Chondrocyte (in vitro differentiated cells): ENCODE results near the gene C11orf54. TPM values are rescaled to one million over a fixed set of nuclear protein-coding genes. Genes with fewer than 3 reads are reported as not detected.

Experiments
- DNase-seq: peaks from one replicate; pipeline ENCODE4 v3.0.0; 2021; ENCODE audit warnings: mixed read lengths, low spot score
- H3K27ac Mint-ChIP-seq: one replicate; pipeline ENCODE4 v1.8.0; 2021; ENCODE audit warnings: mild to moderate bottlenecking, moderate library complexity, mixed read lengths; ENCODE audit not compliant: unreplicated experiment
- H3K27me3 Mint-ChIP-seq: 2 replicates; pipeline ENCODE4 v1.8.0; 2021; ENCODE audit warnings: low read depth, mixed read lengths
- H3K36me3 Mint-ChIP-seq: 2 replicates; pipeline ENCODE4 v1.8.0; 2021; ENCODE audit warnings: low read depth, mixed read lengths
- H3K4me1 Mint-ChIP-seq: 2 replicates; pipeline ENCODE4 v1.8.0; 2021; ENCODE audit warnings: low read depth, mild to moderate bottlenecking, mixed read lengths
- H3K4me3 Mint-ChIP-seq: one replicate; pipeline ENCODE4 v1.8.0; 2021; ENCODE audit warnings: mild to moderate bottlenecking, moderate library complexity, mixed read lengths; ENCODE audit not compliant: unreplicated experiment
- H3K9me3 Mint-ChIP-seq: 2 replicates; pipeline ENCODE4 v1.8.0; 2021; ENCODE audit warnings: low read depth, mixed read lengths
- total RNA-seq: library from RNA; stranded (reverse); gene quantifications from 3 replicates; pipeline ENCODE4 v1.2.1, GENCODE V29; 2021
- TF ChIP-seq, protein P1 (sequence below): fragments of 200-600 bp; sonication (generic); IDR thresholded peaks from 2 replicates; pipeline ENCODE4 v1.5.0; 2021; ENCODE audit warnings: antibody characterized with exemption, mild to moderate bottlenecking, moderate library complexity

The C11orf54 gene
- total RNA-seq, 1 donor from 2014 or later = 13.3 TPM

DNA sequence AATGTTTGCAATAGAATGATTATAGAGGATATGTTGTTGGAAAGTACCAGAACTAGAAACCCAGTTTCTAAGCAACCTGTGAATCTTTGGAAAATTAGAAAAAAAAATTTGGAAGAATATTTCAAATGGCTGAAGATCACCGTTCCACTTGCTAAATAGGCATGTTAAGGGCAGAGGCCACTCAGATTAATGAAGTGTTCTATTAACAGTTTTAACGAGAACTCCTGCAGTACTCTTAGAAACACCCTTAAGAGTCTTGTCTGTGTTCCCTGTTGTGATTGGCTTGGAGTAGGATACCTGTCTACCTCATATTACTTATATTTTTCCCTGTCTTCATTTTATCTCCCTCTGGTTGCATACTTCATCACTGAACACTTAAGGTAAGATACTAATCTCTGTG is 4.6 kb downstream of the C11orf54 start:
- no peak for DNase-seq
- TF ChIP-seq, protein P1, sequence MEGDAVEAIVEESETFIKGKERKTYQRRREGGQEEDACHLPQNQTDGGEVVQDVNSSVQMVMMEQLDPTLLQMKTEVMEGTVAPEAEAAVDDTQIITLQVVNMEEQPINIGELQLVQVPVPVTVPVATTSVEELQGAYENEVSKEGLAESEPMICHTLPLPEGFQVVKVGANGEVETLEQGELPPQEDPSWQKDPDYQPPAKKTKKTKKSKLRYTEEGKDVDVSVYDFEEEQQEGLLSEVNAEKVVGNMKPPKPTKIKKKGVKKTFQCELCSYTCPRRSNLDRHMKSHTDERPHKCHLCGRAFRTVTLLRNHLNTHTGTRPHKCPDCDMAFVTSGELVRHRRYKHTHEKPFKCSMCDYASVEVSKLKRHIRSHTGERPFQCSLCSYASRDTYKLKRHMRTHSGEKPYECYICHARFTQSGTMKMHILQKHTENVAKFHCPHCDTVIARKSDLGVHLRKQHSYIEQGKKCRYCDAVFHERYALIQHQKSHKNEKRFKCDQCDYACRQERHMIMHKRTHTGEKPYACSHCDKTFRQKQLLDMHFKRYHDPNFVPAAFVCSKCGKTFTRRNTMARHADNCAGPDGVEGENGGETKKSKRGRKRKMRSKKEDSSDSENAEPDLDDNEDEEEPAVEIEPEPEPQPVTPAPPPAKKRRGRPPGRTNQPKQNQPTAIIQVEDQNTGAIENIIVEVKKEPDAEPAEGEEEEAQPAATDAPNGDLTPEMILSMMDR = no peak
- Mint-ChIP-seq H3K36me3 (peaks cover 2% of the 10 kb centered on the region), H3K27ac (no peak overlapping the region), H3K4me3 (no peak overlapping the region), H3K9me3 (no peaks in the 10 kb centered on the region), H3K4me1 (peaks cover 15% of the 10 kb centered on the region), H3K27me3 (no peaks in the 10 kb centered on the region)

DNA sequence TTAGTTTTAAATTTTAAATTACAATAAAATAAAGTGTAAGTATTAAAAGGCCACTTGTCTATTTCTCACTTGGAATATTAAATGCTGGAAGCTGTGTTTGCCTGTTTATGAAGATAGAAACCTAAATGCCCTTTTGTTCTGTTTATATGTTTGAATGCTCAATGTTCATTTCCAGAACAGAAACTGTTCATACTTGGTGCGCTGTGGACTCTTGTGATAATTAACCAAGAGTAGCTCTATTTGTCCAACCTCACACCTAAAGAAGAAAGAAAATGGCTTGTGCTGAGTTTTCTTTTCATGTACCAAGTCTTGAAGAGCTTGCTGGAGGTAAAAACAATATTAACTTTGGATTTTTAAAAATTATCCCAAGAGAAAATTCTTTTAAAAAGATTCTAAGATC is 5.7 kb downstream of the C11orf54 start:
- Mint-ChIP-seq H3K27ac (no peak overlapping the region), H3K36me3 (no peaks in the 10 kb centered on the region), H3K4me1 (peaks cover 13% of the 10 kb centered on the region), H3K27me3 (no peaks in the 10 kb centered on the region), H3K4me3 (no peak overlapping the region), H3K9me3 (no peaks in the 10 kb centered on the region)
- TF ChIP-seq, protein P1 = no peak
- no peak for DNase-seq

DNA sequence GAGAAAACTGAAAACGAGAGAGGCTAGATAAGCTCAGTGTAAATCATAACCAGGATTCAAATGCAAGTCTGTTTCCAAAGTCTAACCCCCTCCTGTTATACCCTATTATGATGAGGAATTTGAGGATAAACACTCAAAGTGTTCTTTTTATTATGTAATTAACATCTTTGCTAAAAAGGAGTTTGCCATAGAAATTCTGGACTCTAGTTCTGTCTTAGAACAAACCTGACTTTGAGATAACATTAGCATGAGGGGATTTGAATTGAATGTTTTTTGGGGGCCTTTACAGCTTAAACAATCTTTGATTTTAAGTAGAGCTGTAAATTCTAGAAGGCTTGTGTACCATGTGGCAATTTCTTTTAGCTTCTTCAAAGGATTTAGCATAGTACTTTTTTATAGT is 9.5 kb downstream of the C11orf54 start:
- H3K27me3 Mint-ChIP-seq = no peaks in the 10 kb centered on the region
- H3K36me3 Mint-ChIP-seq = no peaks in the 10 kb centered on the region
- TF ChIP-seq, protein P1 = no peak
- no peaks in the 10 kb centered on the region for H3K9me3 Mint-ChIP-seq
- no peak overlapping the region for H3K27ac Mint-ChIP-seq
- DNase-seq = no peak
- H3K4me1 Mint-ChIP-seq = no peaks in the 10 kb centered on the region
- H3K4me3 Mint-ChIP-seq = no peak overlapping the region

DNA sequence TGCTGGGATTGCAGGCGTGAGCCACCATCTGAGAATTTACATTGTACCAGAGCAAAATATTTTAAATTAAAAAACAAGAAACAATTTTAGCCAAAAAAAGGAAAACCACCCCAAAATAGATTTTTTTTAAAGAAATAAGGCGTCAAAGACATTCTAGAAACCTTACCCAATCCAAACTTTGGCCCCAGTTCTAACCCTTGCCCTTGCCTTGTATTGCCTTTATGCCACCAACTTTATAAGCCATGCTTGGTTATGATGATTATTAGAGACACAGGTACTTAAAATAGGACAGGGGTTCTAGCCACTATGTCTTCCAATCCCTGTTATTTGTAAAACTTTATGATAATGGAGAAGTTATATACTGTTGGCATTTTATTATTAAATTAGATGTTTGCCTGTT is 11.8 kb downstream of the C11orf54 start:
- no peak for DNase-seq
- no peaks in the 10 kb centered on the region for H3K4me1 Mint-ChIP-seq
- H3K36me3 Mint-ChIP-seq = peaks cover 7% of the 10 kb centered on the region
- no peaks in the 10 kb centered on the region for H3K9me3 Mint-ChIP-seq
- no peak overlapping the region for H3K4me3 Mint-ChIP-seq
- H3K27me3 Mint-ChIP-seq = no peaks in the 10 kb centered on the region
- TF ChIP-seq, protein P1 = no peak
- no peak overlapping the region for H3K27ac Mint-ChIP-seq

DNA sequence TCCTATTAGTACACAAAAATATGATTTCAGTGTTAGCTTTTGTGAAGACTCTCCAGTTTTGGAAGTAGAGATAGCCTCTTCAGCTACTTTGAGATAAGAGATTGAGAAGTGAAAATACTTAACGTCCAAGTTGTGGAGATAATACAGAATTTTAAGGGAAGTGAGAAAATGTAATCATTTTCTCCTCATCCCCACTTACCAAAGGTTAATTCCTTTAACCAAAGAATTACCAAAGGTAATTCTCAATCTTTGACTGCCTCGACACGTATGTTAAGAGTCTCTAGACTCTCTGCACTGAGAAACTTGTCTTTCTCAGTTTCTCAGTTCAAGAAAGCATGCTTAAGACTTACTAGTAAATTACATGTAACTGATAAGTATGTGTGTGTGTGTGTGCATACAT is 15.3 kb downstream of the C11orf54 start:
- Mint-ChIP-seq H3K27ac (no peak overlapping the region), H3K4me1 (no peaks in the 10 kb centered on the region), H3K27me3 (no peaks in the 10 kb centered on the region), H3K4me3 (no peak overlapping the region), H3K36me3 (peaks cover 18% of the 10 kb centered on the region), H3K9me3 (no peaks in the 10 kb centered on the region)
- TF ChIP-seq, protein P1 = no peak
- DNase-seq = no peak
